ENCODE results near the gene ERICH6B.

GRCh38 chr13:45519493-45519892, 96.0 kb downstream of the ERICH6B start:
- no peak for TF ChIP-seq CTCF (conservative IDR thresholded peaks at IDR 0.05)
- no peak for TF ChIP-seq EZH2 (IDR thresholded peaks at IDR 0.05; ENCODE audit: low read depth)

Data from PC-9 (cell line).